8988T (cell line): ENCODE results near the gene PXMP2.
A peak's percentile ranks its signal among the peaks of the same experiment; 100 is the strongest.
"Not testable (repeated sequence)": the region's sequence is repeated elsewhere in the genome, so short reads cannot be mapped to it uniquely, and the experiment has no call there.

Experiments used
- DNase-seq: peaks from one replicate; pipeline ENCODE4 v3.0.0; 2011

Gene PXMP2

DNA sequence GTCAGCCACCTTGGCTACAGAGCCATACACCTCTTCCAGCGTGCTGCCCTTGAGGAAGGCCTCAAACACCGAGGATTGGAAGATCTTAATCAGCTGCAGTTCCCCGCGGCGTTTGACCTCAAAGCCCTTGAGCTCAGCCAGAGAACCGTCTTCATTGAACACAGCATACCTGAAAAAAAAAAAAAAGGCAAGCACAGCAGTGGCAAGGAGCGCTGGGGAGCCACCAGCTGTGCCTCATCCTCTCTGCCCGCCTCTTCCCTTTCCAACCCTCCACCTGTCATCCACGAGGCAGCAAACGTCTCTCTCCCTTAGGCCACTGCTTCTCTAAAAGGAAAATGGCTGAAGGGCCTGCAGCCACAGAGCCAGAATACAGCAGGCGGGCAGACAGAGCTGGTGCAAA, 26.4 kb upstream of the PXMP2 start:
- DNase-seq = no peak

DNA sequence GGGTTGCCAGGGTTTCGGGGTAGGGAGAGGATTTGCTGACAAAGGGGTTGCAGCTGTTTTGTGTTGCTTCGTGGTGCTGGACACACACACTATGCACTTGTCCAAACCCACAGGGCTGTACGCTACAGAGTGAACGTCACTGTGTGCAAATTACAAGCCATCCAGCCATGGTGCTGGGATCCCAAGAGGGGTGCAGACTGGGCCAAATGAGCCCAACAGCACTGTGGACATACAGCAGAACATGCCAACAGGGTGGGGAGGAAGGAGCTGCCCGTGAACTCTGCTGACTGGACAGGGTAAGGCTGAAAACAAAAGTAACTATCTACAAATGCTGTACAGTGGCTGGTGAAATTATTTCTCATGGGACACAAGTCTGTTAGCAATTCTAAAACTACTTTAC, 25.4 kb upstream of the PXMP2 start:
- DNase-seq = no peak

DNA sequence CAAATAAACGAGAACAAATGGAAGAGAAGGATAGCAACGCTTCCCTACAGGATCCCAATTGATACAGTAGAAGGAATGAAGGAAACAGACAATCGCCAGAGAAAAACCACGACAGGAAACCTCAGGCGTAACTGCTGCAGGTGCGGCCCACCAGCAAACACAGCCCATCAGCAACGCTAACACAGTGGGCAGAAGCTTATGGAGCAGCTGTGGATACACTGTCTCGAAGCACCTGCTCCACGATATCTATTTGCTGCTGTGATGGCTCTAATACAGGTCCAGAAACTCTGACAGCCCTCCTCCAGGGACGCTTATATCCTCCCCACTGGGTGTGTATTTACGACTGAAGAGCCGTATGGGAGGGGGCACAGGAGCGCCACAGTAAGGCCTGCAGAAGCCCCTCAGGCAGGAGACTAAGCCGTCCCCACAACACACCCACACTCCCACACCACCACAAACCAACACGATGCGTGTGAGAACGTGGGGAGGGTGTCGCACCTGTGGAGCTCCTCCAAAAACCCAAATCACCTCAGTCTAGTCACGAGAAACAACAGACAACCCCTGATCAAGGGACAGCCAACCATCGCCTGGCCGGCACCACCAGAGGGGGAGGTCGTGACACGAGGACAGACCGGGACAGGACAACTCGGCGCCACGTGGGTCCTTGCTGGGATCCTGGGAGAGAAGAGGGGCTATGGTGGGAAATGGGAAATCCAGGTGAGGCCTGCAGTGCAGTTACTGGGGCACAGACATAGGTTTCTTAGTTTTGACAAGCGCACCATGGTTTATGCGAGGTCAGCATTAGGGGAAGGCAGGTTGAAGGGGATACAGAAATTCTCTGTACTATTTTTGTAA, 24.3 kb upstream of the PXMP2 start:
- no peak for DNase-seq

DNA sequence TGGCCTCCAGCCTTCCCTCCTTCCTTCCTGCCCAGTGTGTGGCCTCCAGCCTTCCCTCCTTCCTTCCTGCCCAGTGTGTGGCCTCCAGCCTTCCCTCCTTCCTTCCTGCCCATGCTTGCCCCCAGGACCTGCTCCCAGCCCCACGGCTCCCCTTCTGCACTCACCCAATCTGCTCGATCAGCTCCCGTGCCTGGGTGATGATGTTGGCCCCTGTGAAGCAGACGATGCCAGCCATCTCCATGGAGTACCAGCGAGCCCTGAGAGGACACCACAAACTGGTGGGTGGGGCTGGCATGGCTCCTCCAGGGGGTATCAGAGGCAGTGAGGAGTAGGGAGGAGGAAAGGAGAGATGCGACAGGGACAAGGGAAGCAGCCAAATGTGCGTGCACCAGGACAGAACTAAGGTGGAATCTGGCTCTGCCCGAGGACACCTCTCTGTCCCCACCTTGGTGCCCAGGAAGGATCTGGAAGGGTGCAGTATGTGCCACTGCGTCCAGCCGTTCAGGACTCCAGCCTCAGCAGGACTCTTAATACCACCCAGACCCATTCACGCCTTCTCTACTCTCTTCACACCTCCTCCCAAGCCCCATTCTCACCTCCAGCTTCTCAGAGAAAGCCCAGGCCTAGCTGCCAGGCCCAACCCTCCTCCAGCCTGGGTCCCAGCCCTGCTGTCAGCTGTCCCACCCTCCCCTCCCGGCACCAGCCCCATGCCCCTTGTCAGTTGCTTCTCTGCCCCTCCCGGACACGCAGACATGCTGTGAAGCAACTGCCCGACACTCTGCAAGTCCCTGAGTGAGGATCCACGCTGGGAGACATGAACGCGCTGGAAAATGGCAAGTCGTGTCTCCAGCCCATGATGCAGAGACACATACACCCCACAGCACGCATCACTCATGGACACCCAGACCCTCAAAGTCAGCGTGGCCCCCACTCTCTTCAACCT, 22.9 kb upstream of the PXMP2 start:
- no peak for DNase-seq

DNA sequence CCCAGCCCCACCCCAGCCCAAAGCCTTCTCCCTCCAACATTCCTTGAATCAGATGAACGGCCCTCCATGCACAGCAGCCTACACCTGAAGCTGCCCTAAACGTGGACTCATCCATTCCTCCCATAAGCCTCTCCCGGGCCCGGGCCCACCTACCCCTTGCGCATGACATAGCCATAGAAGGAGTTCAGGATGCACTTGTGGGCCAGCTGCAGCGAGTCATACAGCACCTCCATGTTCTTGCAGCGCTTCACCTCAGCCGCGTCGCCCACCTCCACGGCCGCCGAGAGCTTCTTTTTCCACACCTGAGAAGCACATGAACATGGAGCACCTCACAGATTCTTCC, 22.3 kb upstream of the PXMP2 start:
- no peak for DNase-seq

DNA sequence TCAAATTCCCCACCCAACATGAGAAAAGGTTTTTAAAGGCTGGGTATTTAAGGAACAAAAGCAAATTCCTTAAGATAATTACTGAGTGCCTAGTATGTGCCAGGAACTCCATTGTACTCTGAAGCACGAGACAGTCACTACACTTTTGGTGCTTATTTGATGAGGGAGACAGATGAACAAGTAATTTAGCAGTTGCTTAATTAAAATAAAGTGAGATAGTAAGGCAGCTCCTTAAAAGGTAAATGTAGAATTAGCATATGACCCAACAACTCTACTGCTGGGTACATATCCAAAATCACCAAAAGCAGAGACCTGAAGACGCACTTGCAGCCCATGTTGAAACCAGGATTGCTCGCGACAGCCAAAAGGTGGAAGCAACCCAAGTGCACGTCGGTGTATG, 21.6 kb upstream of the PXMP2 start:
- DNase-seq = no peak

DNA sequence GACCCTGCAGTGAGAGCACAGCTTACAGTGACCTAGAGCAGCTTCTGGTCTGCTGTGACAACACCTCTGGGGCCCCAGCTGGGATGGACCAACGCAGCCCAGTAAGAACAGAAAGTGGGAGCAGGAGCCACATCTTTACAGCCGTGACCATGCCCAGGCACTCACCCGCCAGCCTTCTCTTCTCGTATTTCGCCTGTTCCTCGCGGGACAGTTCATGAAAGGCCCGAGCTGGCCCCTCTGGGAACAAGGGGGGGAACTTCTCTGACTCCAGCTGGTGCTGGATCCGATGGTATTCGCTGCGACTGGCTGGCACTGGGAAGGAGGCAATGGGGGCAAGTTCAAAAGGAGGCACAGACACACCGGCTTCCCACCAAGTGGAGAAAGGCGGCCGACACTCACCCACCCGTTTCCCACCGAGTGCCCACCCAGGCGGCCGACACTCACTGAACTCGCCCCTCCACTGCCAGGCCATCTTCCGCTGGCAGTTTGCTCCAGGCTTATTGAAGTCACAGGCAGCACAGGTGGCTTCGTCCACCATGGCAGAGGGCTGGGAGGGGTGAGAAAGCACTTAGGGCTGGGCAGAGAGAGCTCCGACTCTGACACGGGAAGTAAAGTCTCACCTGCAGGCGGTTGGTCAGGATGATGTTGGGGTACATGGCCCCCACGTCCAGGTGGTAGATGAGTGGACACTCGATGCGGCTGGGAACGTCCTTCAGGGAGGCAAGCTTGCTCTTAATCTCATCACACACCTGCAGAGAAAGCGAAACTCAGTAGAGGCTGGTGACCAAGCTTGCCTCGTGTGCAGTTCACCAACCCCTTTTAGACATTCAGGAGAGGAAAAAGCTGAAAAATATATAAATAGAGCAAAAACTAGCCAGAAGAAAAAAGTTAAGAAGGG, 18.9 kb upstream of the PXMP2 start:
- no peak for DNase-seq

DNA sequence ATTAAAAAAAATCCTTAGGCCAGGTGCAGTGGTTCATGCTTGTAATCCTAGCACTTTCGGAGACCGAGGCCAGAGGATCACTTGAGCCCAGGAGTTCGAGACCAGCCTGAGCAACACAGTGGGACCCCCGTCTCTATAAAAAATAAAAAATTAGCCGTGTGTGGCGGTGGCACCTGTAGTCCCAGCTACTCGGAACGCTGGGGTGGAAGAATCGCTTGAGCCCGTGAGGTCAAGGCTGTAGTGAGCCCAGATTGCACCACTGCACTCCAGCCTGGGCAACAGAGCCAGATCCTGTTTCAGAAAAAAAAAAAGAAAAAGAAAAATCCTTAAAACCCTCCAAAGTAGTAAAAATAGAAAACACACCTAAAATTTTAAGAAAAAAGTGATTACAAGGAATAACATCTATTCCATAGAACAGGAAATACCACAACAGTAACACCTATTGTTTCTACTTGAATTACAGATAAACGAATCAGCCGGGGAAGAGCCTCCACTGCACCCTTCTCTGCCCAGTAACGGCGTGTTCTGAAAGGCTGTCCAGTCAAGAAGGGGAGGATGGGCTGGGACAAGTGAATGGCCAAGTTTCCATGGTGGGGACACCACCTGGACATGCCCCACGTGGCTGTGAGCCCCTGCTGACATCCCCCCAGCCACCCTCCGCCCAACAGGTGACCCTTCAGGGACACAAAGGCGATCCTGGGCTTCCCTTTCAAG, 18.1 kb upstream of the PXMP2 start:
- DNase-seq = no peak

DNA sequence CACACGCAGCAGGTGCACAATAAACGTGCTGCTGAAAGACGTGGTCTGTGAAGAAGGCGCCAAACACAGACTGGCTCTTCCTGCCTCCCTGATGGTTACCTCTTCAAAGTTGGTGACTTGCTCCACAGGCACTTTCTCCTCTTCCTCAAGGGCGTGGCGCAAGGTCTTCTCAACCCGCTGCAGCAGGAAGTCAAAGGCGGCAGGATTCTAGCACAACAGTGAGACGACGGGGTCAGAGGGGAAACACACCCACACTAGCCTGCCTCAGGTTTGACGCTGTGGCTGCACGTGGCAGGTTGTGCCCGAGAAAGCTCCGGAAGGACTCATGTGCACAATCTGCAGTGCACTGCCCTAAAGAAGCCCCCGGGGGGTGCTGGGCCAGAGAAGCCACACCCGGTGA, 15.3 kb upstream of the PXMP2 start:
- no peak for DNase-seq

DNA sequence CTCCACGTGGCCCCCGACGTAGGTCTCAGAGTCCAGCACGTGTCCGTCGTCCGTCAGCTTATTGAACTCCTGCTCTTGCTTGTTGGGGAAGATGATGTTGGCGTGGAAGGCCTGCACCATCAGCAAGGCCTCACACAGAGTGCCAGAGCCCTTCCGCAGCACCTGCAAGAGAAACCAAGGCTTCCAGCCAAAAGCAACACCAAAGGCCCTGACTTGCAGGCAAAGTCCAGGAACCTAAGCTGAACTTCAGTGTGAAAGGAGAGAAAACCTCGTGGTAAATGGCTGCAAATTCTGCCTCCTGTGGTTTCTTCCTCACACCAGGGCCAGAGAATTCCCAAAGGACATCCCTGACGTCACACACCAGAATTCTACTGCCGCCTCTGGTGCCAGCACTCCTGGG, 14.7 kb upstream of the PXMP2 start:
- DNase-seq = no peak

DNA sequence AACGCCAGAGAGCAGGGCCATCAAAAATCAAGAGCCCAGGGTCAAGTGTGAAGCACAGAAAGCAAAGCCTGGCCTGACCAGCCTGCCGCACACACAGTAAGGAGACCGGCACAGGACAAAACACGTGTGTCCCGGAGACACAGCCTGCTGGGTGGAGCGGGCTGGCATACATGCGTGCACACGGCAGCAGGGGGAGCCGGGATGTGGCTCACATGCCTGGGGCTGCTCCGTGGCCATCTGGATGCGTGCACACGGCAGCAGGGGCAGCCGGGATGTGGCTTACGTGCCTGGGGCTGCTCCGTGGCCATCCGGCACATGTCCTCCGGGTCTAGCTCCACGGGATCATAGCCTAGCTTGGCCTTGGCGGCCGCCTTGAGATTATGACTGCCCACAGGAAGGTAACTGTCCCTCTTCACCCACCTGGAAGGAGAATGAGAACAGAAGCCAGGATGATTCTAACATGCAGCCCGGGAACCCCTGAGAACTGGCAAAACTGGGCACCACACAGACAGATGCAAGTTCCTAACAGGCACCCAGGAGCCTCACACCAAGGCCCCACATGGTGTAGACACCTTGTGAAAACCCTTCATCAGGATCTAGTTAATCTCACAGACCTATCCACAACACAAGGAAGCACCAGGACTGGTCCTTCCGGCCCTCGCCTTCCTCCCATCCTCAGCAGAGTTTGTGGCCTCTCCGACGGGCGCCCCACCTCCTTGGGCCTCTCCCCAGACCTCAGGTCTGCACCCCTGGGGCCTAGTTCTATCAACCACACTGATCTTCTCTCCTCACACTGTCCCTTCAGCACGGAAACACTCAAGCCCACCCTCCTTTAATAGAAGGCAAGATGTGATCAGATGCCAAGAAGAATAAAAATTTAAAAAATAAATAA, 13.9 kb upstream of the PXMP2 start:
- no peak for DNase-seq

DNA sequence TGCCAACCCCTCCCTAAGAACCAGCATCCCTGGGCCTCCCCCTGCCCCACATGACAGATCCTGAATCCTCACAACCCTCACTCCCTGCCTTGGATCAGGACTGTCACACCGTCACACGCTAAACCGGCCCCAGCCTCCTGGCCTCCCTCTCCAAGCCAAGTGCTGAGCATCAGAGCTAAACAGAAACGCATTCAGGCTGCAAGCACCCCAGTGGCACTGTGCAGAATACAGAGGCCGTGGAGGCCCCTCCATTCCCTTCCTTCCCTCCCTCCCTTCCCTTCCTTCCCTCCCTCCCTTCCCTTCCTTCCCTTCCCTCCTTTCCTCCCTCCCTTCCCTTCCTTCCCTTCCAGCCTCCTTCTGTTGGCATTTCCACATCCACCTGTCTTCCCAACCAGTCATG, 12.8 kb upstream of the PXMP2 start:
- no peak for DNase-seq

DNA sequence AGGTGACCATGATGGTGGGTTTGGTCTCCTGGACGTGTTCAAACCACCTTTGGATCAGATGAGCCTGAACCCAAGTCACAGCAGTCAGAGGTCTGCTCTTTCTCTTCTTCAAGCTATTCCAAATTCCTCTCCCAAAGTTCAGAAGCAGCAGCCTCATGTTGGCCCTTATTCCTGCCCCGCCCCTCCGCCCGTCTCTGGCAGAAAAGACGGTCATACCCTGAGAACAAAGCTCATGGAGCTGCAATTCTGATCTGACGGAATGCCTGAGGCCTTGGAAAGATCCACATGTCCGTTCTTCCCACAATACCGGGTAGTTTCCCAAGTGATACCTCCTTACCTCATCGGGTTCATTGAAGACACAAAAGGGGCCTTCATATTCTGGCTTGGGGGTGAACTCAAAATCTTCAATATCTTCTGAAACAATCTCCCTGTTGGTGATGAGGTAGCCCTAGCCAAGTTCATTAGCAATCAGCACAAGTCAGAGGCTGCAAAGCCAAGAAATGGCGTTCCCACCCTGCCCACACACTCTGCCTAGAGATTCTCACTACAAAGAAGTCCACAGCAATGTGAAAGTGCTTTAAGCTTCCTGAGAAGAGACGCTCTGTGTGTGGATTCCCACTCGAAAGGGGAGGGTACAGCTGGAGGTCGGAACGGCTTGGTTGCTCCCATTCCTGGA, 11.5 kb upstream of the PXMP2 start:
- no peak for DNase-seq

DNA sequence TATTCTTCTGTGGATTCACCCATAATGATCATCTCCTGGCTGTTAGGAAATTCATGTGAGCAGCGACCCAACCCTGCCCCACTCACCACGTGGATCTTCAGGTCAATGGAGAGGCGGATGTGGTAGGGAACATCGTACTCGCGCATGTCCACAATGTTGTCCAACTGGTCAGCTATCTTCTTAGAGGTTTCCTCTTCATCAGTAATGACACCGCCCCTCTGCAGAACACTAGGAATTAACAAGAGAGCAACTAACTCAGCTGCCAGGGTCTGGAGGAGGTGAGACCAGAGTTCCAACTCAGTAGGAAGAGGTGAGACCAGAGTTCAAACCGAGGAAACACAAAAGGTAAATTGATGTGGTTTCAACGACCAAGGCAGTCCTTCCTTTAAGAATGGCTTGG, 9.9 kb upstream of the PXMP2 start:
- DNase-seq = no peak

DNA sequence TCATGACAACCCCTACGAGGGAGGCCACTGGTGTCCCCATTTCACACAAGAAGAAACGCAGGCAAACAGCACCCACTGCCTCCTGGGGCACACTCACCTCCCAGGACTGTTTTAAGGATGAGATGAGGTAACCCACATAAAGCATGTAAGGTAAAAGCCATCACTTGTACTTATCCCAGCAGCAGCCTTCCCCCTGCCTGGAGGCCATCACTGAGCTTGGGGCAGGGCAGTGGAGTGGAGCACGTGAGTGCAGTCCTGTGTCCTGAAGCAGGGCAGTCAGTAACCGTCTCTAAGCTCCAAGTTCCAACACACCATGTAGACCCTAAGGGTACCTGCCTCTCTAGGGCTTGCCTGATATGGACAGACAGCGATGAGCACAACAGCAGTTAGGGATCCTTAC, 2.0 kb upstream of the PXMP2 start:
- DNase-seq = no peak

DNA sequence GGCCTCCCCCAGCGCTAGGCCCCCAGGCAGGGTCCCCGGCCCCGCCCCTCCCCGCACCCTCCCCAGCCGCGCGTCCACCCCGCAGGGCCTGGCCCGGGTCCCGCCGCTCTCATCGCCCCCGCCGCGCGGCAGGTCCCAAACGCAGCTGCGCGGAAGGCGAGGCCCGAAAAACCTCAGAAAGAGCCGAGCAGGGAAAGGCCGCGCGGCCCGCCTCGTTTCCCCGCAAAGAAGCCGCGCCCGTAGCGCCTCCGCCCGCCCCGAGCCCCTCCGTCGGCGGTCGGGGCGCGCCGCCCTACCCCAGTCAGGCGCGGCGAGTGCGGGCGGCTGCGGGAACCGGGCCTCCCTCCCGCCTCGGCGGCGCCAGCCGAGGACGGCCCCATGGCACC, 569 bp upstream of the PXMP2 start:
- peak; percentile 43 for DNase-seq

DNA sequence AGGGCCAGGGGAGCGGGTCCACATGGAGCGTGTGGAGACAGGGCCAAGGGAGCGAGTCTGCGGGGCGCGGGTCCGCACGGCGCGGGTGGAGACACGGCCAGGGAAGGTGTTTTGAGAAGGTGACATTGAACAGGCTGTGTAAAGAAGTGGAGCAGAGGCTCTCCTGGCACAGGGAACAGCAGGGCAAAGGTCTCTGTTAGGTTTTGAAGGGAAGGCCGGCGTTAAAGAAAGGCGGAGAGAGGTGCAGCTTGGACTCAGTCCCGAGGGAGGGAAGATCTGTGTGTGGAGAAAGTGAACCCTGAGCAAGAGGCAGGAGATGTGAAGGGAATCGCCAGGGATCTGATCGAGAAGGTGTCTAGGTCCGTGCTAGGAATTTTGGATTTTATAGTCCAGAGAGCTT, 1.8 kb downstream of the PXMP2 start:
- no peak for DNase-seq

DNA sequence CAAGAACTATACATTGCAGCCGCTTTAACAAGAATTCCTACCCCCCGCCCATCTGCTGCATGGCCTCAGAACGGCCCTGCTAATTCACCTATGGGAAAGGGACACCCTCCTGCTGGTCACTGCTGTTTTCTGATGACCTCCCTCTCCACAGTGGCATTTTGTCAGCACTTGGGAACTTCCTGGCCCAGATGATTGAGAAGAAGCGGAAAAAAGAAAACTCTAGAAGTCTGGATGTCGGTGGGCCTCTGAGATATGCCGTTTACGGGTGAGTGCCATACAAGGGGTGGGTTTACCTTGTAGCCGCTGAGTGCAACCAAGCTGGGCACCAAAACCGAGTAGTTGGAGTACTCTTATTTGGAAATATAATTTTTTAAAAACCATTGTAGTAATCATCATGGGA, 2.7 kb downstream of the PXMP2 start:
- no peak for DNase-seq

DNA sequence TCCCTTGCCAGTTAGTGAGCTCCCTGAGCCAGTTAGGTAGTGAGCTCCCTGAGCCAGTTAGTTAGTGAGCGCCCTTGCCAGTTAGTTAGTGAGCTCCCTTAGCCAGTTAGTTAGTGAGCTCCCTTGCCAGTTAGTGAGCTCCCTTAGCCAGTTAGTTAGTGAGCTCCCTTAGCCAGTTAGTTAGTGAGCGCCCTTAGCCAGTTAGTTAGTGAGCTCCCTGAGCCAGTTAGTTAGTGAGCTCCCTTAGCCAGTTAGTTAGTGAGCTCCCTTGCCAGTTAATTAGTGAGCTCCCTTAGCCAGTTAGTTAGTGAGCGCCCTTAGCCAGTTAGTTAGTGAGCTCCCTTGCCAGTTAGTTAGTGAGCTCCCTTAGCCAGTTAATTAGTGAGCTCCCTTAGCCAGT, 4.6 kb downstream of the PXMP2 start:
- DNase-seq = not testable (repeated sequence)

DNA sequence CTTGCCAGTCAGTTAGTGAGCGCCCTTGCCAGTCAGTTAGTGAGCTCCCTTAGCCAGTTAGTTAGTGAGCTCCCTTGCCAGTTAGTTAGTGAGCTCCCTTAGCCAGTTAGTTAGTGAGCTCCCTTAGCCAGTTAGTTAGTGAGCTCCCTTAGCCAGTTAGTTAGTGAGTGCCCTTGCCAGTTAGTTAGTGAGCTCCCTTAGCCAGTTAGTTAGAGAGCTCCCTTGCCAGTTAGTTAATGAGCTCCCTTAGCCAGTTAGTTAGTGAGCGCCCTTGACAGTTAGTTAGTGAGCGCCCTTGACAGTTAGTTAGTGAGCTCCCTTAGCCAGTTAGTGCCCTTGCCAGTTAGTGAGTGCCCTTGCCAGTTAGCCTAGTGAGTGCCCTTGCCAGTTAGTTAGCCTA, 7.5 kb downstream of the PXMP2 start:
- not testable (repeated sequence) for DNase-seq

DNA sequence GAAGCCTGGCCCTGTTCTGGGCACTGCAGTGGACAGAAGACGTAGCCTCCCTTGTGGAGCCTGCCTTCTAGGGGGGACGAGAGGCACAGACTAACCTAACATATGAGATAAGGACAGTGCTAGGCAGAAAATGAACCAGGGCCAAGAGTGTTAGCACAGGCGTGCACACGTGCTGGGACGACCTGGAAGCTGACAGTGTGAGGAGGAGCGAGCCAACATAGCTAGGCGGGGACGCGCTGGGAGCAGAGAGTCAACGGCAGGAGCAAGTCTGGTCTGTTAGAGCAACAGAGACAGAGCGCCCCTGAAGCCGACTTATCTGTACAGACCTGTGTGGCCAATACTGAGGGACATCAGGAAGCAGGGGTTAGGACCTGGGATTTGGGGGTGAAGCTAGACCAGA, 8.0 kb downstream of the PXMP2 start:
- DNase-seq = no peak
